ENCODE data around the gene RMI2. TPM values are rescaled to one million over a fixed set of nuclear protein-coding genes. Genes with fewer than 3 reads are reported as not detected.

Gene RMI2
- total and polyA plus RNA-seq, 9 of the 15 experiments (the other 6 are each of a cell fraction or from before 2014, with no cell fraction given), result 8.0 to 43.4 (median 32.5) TPM

DNA sequence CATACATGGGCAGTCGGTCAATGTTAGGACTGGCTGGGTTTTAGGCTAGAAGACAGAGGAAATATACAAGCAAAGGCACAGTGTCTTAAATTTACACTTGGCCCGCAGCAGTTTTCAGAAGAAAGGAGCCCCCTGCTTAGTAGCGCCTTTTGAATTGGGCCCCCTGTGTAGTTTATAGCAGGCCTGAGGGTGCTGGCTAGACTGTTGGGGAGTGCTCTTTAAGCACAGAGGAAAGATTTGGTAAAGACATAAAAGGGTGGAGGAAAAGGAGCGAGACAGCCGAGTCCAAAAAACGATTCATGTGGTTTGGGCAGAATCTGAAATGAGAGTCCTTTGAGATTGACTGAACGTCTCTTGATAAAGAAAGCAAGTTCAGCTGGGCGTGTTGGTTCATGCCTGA, 10.6 kb downstream of the RMI2 start:
- Histone ChIP-seq H3K36me3 (ENCODE audit: control insufficient read depth, insufficient read depth, low read length) (peaks cover 8% of the 10 kb centered on the region; the same call in 1 of the 3 replicates), H3K27ac (ENCODE audit: extremely low read depth, low read depth, low read length) (no peak overlapping the region), H4K20me1 (replicated peaks; ENCODE audit: control insufficient read depth, insufficient read depth, low read length) (no peaks in the 10 kb centered on the region), H3K9ac (ENCODE audit: insufficient read depth in 1 of 2, low read depth in 2 of 2, low read length in 2 of 2) (no peak overlapping the region), H3K9me3 (replicated peaks; ENCODE audit: control insufficient read depth, insufficient read depth, low read depth, low read length) (no peaks in the 10 kb centered on the region; the same call in 1 of the 2 replicates), H3K4me2 (ENCODE audit: insufficient read depth, low read length) (no peak overlapping the region), H3K27me3 (ENCODE audit: control insufficient read depth in 2 of 2, insufficient read depth in 2 of 2, low read length in 2 of 2) (no peaks in the 10 kb centered on the region), H3K9me1 (ENCODE audit: control insufficient read depth, insufficient read depth, low read length) (no peaks in the 10 kb centered on the region), H2AFZ (ENCODE audit: low read depth, low read length) (no peak overlapping the region), H3K4me1 (replicated peaks in 1 of 2; ENCODE audit: control insufficient read depth in 2 of 2, insufficient read depth in 2 of 2, low read length in 2 of 2) (peaks cover 7 to 34% of the 10 kb centered on the region in 2 experiments; a peak in 4 of 5 replicates), H3K79me2 (ENCODE audit: control insufficient read depth, insufficient read depth, low read length) (no peaks in the 10 kb centered on the region), H3K4me3 (no peak overlapping the region)
- ChIA-PET POLR2A (interaction anchor here (0.6 to 1.4 kb wide), 3 partner anchors 101 to 446 kb away, joined by 3 to 5 read pairs (median 3); no protein-coding TSS in a partner anchor), CTCF (ENCODE audit: low intra/inter-chr PET ratio) (interaction anchor here (0.8 to 3.7 kb wide), 4 partner anchors 100 to 402 kb away, joined by 3 to 24 read pairs (median 7); partner anchors contain the start of gene SOCS1)
- ATAC-seq (no peak), DNase-seq (ENCODE audit: extremely low read depth in 1 of 4, low spot score in 3 of 4) (no peak), FAIRE-seq (no peak)
- BruUV-seq (replicated peaks), result no TSS peak
- intact Hi-C loops (cut with micrococcal nuclease) (loop anchor here (2.0 kb wide), 2 partner anchors 99 to 383 kb away; partner anchors contain the start of gene SOCS1), in situ Hi-C loops (cut with MboI) (no loop called here)
- 57% methylated on average over 8 of the region's 8 CpGs for WGBS (ENCODE audit: insufficient coverage, low coverage, missing lambda C conversion rate)
- TF ChIP-seq TAF1 (IDR thresholded peaks at IDR 0.05; ENCODE audit: control insufficient read depth, extremely low read depth, insufficient read depth, low read length, severe bottlenecking) (no peak), TEAD4 (IDR thresholded peaks at IDR 0.05; ENCODE audit: low read length) (no peak), TEAD4 (CRISPR knock-in tag; IDR thresholded peaks at IDR 0.05; ENCODE audit: borderline replicate concordance) (no peak), SMARCA5 (IDR thresholded peaks at IDR 0.05) (no peak), BHLHE40 (IDR thresholded peaks at IDR 0.05; ENCODE audit: low read length) (no peak), NFIC (IDR thresholded peaks at IDR 0.05) (no peak), CC2D1A (IDR thresholded peaks at IDR 0.05) (no peak), ESRRB (CRISPR knock-in tag; IDR thresholded peaks at IDR 0.05; ENCODE audit: borderline replicate concordance) (no peak), NRF1 (conservative IDR thresholded peaks at IDR 0.05 in 1 of 2, IDR thresholded peaks at IDR 0.05 in 1 of 2) (no peak), GABPB2 (CRISPR knock-in tag; conservative IDR thresholded peaks at IDR 0.05) (no peak), POLR2G (IDR thresholded peaks at IDR 0.05; ENCODE audit: low read depth, low read length) (no peak)
- TF ChIP-seq, protein P1, sequence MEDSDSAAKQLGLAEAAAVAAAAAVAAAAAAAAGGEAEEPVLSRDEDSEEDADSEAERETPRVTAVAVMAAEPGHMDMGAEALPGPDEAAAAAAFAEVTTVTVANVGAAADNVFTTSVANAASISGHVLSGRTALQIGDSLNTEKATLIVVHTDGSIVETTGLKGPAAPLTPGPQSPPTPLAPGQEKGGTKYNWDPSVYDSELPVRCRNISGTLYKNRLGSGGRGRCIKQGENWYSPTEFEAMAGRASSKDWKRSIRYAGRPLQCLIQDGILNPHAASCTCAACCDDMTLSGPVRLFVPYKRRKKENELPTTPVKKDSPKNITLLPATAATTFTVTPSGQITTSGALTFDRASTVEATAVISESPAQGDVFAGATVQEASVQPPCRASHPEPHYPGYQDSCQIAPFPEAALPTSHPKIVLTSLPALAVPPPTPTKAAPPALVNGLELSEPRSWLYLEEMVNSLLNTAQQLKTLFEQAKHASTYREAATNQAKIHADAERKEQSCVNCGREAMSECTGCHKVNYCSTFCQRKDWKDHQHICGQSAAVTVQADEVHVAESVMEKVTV (CRISPR knock-in tag; IDR thresholded peaks at IDR 0.05), result no peak
- TF ChIP-seq, protein P2, sequence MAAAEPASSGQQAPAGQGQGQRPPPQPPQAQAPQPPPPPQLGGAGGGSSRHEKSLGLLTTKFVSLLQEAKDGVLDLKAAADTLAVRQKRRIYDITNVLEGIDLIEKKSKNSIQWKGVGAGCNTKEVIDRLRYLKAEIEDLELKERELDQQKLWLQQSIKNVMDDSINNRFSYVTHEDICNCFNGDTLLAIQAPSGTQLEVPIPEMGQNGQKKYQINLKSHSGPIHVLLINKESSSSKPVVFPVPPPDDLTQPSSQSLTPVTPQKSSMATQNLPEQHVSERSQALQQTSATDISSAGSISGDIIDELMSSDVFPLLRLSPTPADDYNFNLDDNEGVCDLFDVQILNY (CRISPR knock-in tag; IDR thresholded peaks at IDR 0.05), result no peak
- TF ChIP-seq, protein P3, sequence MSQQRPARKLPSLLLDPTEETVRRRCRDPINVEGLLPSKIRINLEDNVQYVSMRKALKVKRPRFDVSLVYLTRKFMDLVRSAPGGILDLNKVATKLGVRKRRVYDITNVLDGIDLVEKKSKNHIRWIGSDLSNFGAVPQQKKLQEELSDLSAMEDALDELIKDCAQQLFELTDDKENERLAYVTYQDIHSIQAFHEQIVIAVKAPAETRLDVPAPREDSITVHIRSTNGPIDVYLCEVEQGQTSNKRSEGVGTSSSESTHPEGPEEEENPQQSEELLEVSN (IDR thresholded peaks at IDR 0.05; ENCODE audit: borderline replicate concordance in 1 of 2, extremely low read depth in 1 of 2, insufficient read depth in 1 of 2, insufficient read length in 1 of 2, low read depth in 1 of 2, low read length in 1 of 2, poor library complexity in 1 of 2, severe bottlenecking in 1 of 2), result no peak
- TF ChIP-seq, protein P4, sequence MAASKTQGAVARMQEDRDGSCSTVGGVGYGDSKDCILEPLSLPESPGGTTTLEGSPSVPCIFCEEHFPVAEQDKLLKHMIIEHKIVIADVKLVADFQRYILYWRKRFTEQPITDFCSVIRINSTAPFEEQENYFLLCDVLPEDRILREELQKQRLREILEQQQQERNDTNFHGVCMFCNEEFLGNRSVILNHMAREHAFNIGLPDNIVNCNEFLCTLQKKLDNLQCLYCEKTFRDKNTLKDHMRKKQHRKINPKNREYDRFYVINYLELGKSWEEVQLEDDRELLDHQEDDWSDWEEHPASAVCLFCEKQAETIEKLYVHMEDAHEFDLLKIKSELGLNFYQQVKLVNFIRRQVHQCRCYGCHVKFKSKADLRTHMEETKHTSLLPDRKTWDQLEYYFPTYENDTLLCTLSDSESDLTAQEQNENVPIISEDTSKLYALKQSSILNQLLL (CRISPR knock-in tag; IDR thresholded peaks at IDR 0.05; ENCODE audit: borderline replicate concordance), result no peak
